GM21717 (cell line): ENCODE results near the gene ARHGEF7.
"Not testable (repeated sequence)": the region's sequence is repeated elsewhere in the genome, so short reads cannot be mapped to it uniquely, and the experiment has no call there.

Experiments
- ATAC-seq: cut with Tn5 transposase; IDR thresholded peaks from one replicate; pipeline ENCODE4 v1.9.1; 2021; ENCODE audit warnings: mild to moderate bottlenecking, moderate library complexity; ENCODE audit not compliant: unreplicated experiment

Gene ARHGEF7, protein sequence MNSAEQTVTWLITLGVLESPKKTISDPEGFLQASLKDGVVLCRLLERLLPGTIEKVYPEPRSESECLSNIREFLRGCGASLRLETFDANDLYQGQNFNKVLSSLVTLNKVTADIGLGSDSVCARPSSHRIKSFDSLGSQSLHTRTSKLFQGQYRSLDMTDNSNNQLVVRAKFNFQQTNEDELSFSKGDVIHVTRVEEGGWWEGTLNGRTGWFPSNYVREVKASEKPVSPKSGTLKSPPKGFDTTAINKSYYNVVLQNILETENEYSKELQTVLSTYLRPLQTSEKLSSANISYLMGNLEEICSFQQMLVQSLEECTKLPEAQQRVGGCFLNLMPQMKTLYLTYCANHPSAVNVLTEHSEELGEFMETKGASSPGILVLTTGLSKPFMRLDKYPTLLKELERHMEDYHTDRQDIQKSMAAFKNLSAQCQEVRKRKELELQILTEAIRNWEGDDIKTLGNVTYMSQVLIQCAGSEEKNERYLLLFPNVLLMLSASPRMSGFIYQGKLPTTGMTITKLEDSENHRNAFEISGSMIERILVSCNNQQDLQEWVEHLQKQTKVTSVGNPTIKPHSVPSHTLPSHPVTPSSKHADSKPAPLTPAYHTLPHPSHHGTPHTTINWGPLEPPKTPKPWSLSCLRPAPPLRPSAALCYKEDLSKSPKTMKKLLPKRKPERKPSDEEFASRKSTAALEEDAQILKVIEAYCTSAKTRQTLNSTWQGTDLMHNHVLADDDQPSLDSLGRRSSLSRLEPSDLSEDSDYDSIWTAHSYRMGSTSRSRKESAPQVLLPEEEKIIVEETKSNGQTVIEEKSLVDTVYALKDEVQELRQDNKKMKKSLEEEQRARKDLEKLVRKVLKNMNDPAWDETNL

DNA sequence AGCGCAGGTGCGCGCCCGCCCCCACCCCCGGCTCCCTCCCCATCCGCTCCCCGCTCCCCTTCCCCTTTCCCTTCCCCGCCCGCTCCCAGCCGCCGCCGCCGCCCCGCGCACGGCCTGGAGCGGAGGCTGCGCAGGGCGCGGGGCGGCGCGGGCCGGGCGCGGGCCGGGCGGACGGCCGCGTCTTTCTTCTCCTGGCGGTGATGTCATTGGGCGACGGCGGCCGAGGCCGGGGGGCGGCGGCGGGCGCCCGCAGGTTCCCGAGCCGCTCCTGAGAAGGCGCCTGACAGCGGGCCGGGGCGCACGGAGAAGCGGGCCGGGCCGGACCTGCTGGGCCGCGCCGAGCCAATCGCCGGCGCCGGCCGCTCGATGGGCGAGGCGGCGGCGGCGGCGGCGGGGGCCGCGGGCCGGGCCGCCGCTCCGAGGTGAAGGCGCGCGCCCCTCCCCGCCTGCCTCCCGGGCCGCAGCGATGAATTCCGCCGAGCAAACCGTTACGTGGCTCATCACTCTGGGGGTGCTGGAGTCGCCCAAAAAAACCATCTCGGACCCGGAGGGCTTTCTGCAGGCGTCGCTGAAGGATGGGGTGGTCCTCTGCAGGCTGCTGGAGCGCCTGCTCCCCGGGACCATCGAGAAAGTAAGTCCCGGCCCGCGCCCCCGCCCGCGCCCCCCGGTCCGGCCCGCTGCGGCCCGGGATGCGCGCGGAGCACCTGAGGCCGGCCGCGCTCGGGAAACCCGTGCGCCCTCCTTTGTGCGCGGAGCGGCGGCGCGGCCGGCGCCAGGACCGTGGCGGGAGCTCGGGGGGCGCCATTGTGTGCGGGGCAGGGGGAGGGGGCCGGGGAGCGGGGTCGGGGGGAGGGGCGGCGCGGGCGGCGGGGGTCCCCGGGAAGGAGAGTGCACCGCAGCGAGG, at the start of gene ARHGEF7:
Gene ARHGEF7, plus strand, starts transcription at position 250 of the 904 bp plus-strand sequence. Its CDS starts 217 bp downstream, at position 467.
- ATAC-seq = no peak

DNA sequence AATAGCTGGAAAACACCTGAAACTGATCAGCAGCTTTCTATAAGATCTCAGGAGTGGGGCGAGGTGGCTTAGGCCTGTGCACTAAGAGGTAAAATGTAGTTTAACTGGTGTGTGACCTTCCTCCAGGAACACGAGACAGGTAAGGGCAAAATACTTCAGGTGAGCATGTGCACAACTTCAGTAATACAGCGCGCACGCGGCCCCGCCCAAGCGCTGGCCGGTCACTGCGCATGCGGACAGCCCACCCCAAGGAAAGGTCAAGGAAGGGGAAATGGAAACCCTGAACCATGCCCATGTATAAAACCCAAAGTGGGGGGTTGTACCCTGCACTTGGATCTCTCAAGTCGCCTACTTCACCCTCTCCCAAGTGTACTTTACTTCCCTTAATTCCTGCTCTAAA, 49.4 kb upstream of the ARHGEF7 start:
- ATAC-seq = no peak

DNA sequence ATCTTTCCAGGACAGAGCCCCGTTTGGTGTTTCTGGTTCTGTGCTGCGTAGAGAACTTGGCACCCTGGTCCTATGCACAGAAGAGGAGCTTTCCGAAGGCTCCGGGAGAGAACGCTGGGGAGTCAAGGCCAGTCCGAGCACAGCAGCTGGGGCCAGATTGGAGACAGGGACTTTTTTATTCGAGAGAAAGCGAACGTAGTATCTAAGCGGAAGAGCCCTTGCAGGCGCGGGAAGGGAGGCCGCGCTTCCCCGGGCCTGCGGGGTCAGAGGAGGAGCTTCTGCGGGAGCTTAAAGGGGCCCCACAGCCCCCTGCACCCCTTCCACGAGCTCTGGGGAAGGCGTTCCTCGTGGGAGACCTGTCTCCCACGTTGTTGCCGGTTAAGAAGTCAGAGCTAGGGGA, 48.6 kb upstream of the ARHGEF7 start:
- ATAC-seq = no peak

DNA sequence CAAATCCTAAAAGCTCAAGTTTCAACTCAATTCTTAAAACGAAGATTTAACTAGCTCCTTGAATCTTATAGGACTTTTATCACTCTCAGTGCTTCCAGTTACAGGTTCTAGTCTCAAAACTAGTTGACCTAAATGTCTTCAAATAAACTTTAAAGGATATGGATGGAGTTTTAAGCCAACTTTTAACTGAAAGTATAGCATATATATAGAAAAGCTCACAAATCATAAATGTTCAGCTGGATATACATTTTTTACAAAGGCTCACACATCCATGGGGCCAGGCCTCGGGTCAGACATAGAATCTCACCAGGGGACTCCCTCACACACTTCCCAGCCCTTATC, 47.1 kb upstream of the ARHGEF7 start:
- no peak for ATAC-seq

DNA sequence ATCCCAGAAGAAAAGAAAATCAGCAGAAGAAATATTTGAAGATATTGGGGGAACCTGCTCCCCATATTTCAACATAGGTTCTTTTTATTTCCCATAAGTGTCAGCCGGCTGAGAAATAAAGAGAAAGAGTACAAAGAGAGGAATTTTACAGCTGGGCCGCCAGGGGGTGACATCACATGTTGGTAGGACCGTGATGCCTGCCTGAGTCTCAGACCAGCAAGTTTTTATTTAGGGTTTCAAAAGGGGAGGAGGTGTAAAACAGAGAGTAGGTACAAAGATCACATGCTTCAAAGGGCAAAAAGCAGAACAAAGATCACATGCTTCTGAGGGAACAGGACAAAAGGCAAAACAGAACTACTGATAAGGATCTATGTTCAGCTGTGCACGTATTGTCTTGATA, 44.0 kb upstream of the ARHGEF7 start:
- ATAC-seq = not testable (repeated sequence)

DNA sequence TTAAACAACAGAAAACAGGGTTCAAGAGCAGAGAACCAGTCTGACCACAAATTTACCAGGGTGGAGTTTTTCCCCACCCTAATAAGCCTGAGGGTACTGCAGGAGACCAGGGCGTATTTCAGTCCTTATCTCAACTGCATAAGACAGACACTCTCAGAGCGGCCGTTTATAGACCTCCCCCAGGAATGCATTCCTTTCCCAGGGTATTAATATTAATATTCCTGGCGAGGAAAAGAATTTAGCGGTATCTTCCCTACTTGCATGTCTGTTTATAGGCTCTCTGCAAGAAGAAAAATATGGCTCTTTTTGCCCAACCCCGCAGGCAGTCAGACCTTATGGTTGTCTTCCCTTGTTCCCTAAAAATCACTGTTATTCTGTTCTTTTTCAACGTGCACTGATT, 43.6 kb upstream of the ARHGEF7 start:
- not testable (repeated sequence) for ATAC-seq

DNA sequence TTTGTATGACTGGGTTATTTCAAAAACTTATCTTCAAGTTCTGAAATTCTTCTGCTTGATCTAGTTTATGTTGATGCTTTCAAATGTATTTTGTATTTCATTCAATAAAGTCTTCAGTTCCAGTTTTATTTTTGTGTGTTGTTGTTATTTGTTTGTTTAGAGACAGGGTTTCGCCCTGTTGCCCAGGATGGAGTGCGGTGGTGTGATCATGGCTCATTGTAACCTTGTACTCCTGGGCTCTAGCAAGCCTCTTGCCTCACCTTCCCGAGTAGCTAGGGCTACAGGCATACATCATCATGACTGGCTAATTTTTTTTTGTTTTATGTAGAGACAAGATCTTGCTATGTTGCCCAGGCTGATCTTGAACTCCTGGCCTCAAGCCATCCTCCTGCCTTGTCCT, 40.3 kb upstream of the ARHGEF7 start:
- ATAC-seq = no peak

DNA sequence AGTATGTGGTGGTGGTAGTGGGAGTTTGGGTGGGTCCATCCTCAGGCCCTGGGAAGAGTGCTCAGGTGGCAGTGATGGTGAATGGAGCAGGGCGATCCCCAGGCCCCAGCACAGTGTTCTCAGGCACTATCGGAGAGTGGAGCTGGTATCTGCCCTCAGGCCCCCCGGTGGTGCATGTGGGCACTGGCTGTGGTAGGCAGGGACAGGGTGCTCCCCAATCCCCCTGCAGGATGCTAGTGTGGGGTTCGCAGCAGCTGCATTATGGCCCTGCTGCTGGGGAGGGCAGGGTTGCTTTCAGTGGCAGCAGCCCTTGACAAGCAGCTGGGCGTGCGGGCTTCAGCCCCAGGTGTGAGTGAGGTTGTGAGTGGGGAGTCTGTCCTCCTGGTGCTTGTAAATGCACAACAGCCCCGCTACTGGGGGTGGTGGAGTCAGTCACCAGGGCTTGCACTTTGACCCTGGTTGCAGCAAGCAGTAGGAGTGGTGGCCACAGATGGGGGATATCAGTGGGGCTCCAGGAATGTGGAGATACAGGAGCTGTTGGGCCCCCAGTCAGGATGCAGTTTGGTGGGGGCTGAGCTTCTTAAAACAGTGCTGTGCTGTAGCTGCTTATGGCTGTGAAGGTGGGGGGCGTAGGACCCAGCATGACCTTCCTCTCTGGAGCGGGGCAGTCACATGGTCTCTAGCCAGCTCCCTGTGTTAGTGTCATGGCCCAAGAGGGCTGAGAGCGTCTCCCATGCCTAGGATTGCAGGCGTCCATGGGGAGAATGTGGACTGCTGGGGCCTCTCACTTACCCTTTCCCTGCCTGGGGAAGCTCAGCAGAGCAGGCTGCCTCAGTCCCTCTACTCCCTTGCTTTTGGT, 38.7 kb upstream of the ARHGEF7 start:
- no peak for ATAC-seq

DNA sequence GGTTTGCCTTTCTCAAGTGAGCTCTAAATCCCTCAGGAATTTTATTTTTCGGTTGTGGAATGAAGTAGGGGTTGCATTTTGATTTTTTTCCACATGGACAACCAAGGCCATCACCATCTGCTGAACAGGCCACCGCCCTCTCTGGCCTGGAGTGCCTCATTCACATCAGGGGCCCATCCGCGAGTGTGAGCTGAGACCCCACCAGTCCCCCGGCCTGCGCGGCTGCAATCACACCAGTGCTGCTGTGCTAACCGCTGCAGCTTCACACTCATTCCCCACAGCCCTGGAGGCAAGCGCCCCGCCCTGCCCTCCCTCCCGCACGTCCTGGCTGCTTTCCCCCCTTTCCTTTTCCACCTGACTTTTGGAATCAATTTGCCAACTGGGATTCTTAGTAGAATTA, 35.7 kb upstream of the ARHGEF7 start:
- ATAC-seq = no peak

DNA sequence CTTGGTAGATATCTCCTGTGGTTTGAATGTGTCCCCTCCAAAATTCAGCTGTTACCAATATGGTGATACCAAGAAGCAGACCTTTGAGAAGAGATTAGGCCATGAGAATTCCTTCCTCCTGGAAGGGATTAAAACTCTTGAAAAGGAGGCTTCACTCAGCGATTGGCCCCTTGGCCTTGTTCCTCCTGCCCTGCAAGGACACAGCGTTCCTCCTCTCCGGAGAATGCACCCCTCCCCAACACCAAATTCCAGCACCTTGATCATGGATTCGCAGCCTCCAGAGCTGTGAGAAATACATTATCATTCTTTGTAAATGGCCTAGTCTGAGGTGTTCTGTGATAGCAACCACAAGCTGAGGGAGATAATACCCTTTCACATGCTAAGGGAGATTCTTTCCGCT, 34.5 kb upstream of the ARHGEF7 start:
- no peak for ATAC-seq

DNA sequence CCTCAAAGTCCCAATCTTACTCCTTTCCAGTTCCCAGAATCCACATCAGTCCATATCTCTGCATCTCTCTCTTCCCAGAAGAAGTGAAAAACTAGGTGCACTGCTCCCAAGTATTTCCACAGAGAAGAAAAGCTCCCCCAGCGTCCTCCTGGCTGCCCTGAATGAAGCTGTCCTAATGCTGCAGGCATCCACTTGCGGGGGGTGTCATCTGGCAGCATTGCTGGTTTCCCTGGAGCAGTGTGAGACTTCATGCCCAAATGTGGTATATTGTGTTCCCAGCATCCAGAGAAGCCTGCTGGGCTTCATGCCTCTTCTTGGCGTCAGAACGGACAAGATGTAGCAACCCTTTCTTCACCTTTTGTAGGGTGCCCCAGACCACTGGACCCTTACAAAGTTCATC, 32.9 kb upstream of the ARHGEF7 start:
- no peak for ATAC-seq

DNA sequence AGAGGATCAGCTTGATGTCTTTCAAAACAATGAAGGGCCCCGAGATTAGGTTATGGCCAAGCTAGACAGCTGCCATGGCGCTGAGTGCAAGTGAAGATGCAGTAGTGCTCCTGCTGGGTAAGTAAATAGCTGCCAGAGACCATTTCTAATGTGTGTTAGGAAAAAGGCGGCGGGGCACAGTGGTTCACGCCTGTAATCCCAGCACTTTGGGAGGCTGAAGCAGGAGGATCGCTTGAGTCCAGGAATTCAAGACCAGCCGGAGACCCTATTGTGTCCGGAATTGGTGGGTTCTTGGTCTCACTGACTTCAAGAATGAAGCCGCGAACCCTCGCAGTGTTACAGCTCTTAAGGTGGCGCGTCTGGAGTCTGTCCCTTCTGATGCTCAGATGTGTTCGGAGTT, 32.3 kb upstream of the ARHGEF7 start:
- not testable (repeated sequence) for ATAC-seq

DNA sequence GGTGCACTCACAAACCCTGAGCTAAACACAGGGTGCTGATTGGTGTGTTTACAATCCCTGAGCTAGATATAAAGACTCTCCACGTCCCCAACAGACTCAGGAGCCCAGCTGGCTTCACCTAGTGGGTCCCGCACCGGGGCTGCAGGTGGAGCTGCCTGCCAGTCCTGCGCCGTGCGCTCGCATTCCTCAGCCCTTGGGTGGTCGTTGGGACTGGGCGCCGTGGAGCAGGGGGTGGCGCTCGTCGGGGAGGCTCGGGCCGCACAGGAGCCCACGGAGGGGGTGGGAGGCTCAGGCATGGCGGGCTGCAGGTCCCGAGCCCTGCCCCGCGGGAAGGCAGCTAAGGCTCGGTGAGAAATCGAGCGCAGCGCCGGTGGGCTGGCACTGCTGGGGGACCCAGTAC, 31.4 kb upstream of the ARHGEF7 start:
- ATAC-seq = not testable (repeated sequence)

DNA sequence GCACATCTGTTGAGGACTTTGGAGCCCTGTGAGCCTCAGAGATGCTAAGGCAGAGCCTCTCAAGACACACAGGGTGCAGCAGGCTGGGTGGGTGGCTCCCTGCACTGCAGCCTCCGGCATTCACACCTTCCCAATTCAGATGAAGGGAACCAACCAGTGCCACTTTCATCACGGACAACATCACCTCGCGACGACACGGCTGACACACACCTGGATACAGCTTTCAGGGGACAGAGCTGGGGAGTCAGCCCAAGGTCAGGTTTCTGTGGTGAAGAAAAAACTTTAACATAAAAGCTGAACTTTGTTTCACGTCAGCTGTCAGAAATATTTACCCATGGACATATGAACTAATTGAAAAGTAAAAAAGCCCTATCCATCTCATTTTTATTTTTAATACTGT, 24.9 kb upstream of the ARHGEF7 start:
- no peak for ATAC-seq

DNA sequence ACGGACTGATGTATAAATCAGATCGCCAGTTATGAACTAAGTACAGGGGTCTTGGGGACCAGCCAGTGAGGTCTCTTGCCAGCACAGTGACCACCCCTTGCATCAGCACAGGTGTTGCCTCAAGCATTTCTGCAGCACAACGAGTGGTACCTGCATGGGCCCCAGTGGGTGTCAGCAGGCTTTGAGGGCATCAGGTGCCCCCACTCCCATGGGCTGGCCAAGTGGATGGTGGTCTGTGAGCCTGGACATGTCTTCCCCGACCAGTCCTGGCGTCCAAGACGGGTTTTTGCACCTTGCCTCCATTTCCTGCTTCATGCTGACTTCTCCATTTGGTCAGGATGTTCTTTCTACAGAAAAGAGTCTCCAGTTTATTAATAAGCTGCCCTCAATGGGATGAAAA, 22.4 kb upstream of the ARHGEF7 start:
- no peak for ATAC-seq

DNA sequence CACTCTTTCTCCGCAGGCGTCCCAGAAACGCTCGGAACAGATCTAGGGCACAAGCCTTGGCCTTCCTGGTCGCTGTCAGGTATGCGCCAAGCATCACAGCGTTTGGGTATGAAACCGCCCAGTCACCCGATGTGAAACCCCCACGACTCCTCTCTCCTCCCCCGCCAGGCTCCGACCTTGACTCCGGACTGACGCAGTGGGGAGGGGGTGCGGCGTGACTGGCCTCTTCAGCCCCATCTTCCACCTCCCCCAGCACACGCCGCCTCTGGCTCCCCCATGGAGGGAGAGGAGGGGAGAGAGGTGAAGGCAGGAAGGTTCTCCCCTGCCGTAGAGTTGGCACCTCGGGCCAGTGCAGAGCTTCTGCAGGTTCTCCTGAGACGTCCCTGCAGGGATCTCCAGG, 22.0 kb upstream of the ARHGEF7 start:
- ATAC-seq = no peak

DNA sequence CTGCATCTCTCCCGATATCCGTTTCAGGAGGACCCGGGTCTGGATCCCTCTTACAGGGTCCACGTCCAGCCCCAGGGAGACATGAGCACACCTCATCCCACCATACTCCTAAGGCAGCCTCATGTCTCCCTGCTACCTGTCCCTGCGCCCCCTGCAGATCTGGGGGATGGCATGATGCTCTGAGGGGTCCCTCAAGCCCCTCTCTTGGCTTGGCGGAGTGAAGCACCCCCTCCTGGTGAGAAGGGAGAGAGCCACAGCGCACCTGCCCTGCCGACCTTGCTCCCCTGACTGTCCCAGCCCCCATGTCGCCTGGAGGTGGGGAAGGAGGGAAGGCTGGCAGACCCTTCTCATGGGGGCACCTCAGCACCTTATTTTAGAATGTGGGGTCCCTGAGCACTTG, 21.5 kb upstream of the ARHGEF7 start:
- ATAC-seq = no peak

DNA sequence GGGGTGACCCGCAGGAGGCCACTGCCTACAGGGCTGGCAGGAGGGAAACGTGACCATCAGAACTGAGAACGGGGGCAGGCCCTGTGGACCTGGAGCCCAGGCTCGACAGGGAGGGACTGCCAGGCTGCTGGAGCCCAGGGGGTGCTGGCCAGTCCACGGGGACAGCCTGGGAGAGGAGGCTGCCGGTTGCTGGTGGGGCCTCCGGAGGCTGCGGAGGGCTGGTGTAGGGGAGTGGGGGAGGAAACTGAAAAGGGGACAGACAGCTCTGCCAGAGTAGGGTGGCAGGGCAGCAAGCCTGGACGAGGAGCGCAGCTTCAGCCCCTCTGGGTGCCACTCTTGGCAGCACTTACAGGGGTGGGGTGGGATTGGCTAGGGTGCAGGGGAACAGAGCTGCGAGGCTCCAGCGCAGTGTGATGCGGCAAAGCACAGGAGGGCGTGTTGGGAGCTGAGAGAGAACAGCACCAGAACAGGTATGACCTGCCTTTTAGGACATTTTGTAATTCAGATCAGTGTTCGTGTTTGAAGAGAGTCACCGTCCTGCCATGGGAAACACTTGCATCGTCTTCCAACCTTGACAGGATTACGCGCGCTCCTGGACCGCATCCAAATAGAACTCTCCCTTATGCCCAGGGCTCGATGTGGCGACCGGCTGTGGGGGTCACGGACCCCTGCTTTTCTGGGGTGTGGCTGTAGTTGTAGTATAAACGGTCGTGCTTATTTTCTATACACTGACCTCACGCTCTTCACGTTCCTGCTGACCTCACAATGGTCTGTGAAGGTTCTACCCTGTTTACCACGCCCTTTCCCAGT, 19.9 kb upstream of the ARHGEF7 start:
- ATAC-seq = no peak

DNA sequence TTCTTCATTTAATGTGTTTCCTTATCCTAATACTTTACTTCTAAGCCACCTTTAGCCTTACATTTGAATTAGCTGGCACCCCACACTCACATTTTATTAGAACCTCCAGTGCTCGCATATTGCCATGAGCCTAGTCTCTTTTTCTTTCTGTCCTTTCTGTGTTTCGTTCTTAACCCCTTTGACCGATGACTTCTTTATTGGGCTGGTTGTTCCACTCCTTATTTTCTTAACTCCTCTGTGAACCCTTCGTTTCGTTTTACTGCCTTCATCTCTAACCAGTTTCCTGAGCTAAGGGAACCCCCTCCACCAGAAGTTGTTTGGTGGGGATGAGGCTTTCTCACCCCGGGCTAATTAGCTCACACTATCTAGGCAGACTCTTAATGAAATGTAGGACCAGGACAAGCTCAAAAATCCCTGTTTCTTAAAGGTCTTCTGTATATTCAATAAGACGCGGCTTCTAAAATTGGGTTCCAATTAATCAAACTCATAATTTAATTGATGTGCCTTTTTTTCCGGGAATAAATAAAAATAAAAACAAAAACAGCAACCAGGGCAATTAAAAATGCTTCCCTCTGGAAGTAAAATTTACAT, 19.1 kb upstream of the ARHGEF7 start:
- no peak for ATAC-seq
